Fibroblast of mammary gland (primary cell): ENCODE results near the gene VWCE.

Experiments
- DNase-seq: peaks from one replicate; pipeline ENCODE4 v3.0.0-alpha.2; 2010; ENCODE audit warnings: low read depth
- H3K4me3 ChIP-seq: 2 replicates; pipeline ENCODE4 v1.5.1; 2011; ENCODE audit warnings: low read depth, mild to moderate bottlenecking, low read length, moderate library complexity; ENCODE audit not compliant: control insufficient read depth
- TF ChIP-seq, protein P1 (sequence below): conservative IDR thresholded peaks from 2 replicates; pipeline ENCODE4 v1.5.1; 2011; ENCODE audit warnings: low read depth, low read length, inconsistent platforms; ENCODE audit not compliant: control insufficient read depth, insufficient read depth

Gene VWCE

DNA sequence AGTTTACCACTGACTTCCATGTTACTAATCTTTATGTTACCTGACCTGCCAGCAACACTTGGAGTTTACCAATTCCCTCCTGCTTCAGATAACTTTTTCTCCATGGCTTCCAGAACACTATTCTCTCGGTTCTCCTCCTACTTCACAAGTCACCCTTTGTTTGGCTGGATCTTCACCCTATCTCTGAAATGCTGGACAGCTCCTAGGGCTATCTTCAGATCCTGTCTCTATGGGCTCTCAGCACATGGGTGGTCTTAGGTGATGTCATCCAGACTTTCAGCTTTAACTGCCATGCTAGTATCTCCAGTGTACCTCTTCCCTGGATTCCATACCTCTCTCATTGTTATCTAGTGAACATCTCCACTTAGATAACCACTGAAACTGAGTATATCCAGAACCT lies 12.2 kb upstream of the VWCE start:
- H3K4me3 ChIP-seq = no peak overlapping the region
- TF ChIP-seq, protein P1, sequence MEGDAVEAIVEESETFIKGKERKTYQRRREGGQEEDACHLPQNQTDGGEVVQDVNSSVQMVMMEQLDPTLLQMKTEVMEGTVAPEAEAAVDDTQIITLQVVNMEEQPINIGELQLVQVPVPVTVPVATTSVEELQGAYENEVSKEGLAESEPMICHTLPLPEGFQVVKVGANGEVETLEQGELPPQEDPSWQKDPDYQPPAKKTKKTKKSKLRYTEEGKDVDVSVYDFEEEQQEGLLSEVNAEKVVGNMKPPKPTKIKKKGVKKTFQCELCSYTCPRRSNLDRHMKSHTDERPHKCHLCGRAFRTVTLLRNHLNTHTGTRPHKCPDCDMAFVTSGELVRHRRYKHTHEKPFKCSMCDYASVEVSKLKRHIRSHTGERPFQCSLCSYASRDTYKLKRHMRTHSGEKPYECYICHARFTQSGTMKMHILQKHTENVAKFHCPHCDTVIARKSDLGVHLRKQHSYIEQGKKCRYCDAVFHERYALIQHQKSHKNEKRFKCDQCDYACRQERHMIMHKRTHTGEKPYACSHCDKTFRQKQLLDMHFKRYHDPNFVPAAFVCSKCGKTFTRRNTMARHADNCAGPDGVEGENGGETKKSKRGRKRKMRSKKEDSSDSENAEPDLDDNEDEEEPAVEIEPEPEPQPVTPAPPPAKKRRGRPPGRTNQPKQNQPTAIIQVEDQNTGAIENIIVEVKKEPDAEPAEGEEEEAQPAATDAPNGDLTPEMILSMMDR = no peak
- DNase-seq = no peak

- no peak for DNase-seq
- no peak overlapping the region for H3K4me3 ChIP-seq
- TF ChIP-seq, protein P1 = no peak
Observed at GRCh38 chr11:61306221-61306620, 11.1 kb upstream of the VWCE start.

- no peak overlapping the region for H3K4me3 ChIP-seq
- TF ChIP-seq, protein P1 = no peak
- no peak for DNase-seq
Observed at GRCh38 chr11:61305417-61305816, 10.3 kb upstream of the VWCE start.

GRCh38 chr11:61303725-61304124 lies 8.6 kb upstream of the VWCE start:
- no peak for DNase-seq
- H3K4me3 ChIP-seq = no peak overlapping the region
- TF ChIP-seq, protein P1 = no peak

DNA sequence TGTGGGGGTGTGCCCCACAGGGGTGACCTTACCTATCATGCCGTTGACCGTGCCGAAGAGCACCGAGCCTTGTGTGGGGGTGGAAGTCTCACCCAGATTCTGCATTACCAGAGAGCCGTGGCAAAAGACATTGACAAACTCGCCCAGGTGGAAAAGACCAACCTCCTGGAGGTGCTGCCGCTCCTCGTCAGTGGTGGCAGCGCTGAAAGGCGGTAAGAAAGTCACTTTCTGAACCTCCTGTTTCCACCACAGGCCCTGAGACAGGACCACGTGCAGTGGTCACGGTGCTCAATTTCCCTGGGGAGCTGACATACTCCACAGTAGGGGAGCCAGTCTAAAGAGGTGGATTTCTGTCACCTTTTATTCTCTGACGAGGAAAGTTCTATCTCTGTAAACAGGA lies 7.4 kb upstream of the VWCE start:
- TF ChIP-seq, protein P1 = no peak
- H3K4me3 ChIP-seq = no peak overlapping the region
- no peak for DNase-seq

- H3K4me3 ChIP-seq = no peak overlapping the region
- TF ChIP-seq, protein P1 = no peak
- no peak for DNase-seq
Observed at GRCh38 chr11:61298663-61299244, 3.6 kb upstream of the VWCE start.

DNA sequence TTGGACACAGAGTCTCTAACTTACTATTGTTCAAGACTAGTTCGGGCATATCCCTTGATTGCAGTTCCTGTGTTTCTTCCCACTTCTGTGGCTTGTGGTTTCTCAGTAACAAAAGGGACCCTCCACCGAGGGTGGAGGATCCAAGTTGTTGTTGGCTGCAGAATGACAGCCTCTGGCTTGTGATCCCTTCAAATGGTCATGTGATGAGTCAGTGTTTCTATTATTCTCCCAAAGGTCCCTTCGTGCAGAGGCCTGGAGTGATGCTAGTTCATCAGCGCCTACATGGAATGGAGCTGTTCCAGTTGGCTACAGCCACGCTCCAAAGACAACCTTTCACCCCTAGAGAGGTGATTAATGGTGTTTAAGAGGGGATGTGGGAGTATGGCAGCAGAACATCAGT lies 2.6 kb upstream of the VWCE start:
- peak; percentile 99 for DNase-seq
- TF ChIP-seq, protein P1 = no peak
- H3K4me3 ChIP-seq = no peak overlapping the region
